Subcutaneous abdominal adipose tissue (tissue), 5 donors: ENCODE measurements around the gene SYCP3.
"Not testable (repeated sequence)": the region's sequence is repeated elsewhere in the genome, so short reads cannot be mapped to it uniquely, and the experiment has no call there.

ENCODE experiments used
- H3K27ac ChIP-seq: one replicate; pipeline ENCODE4 v1.7.0; 2013; ENCODE audit warnings: low read depth, mild to moderate bottlenecking, inconsistent platforms, low read length, moderate library complexity
- H3K27me3 ChIP-seq, 5 donors: one replicate each; pipeline ENCODE4 v1.7.0; 2013; ENCODE audit warnings: low read length in 5 of 5, inconsistent platforms in 1 of 5; ENCODE audit not compliant: control insufficient read depth in 5 of 5, insufficient read depth in 4 of 5
- H3K36me3 ChIP-seq, 5 donors: one replicate each; pipeline ENCODE4 v1.7.0; 2013; ENCODE audit warnings: low read length in 5 of 5; ENCODE audit not compliant: control insufficient read depth in 5 of 5, insufficient read depth in 5 of 5
- H3K4me1 ChIP-seq, 5 donors: one replicate each; pipeline ENCODE4 v1.7.0; 2013; ENCODE audit warnings: low read length in 5 of 5, mild to moderate bottlenecking in 3 of 5, moderate library complexity in 1 of 5; ENCODE audit not compliant: control insufficient read depth in 5 of 5, insufficient read depth in 5 of 5
- H3K4me3 ChIP-seq, 5 donors: one replicate each; pipeline ENCODE4 v1.7.0; 2013; ENCODE audit warnings: low read length in 5 of 5, low read depth in 1 of 5
- H3K9ac ChIP-seq, 5 donors: one replicate each; pipeline ENCODE4 v1.7.0; 2013; ENCODE audit warnings: low read length in 5 of 5, mild to moderate bottlenecking in 4 of 5, moderate library complexity in 3 of 5
- H3K9me3 ChIP-seq, 5 donors: one replicate each; pipeline ENCODE4 v1.7.0; 2013; ENCODE audit warnings: low read length in 5 of 5; ENCODE audit not compliant: control insufficient read depth in 5 of 5
- donor health status: healthy.
- donor health status: healthy.
- donor health status: healthy.
- donor health status: healthy.
- donor health status: healthy.

The SYCP3 gene

GRCh38 chr12:101691503-101692096, 47.7 kb downstream of the SYCP3 start:
- Histone ChIP-seq H3K27me3 (no peaks in the 10 kb centered on the region), H3K9ac (no peak overlapping the region), H3K4me1 (peaks cover 0 to 13% (median 5%) of the 10 kb centered on the region in 5 donors), H3K9me3 (no peaks in the 10 kb centered on the region), H3K4me3 (no peak overlapping the region), H3K27ac (no peak overlapping the region), H3K36me3 (no peaks in the 10 kb centered on the region)

- no peaks in the 10 kb centered on the region for H3K9me3 ChIP-seq
- no peak overlapping the region for H3K9ac ChIP-seq
- H3K27ac ChIP-seq = no peak overlapping the region
- peaks cover 0 to 9% (median 0%) of the 10 kb centered on the region in 5 donors for H3K4me1 ChIP-seq
- H3K27me3 ChIP-seq = no peaks in the 10 kb centered on the region
- no peaks in the 10 kb centered on the region for H3K36me3 ChIP-seq
- no peak overlapping the region for H3K4me3 ChIP-seq
Observed at GRCh38 chr12:101690544-101691098, 48.6 kb downstream of the SYCP3 start.

- Histone ChIP-seq H3K4me1 (peaks cover 0 to 9% (median 0%) of the 10 kb centered on the region in 5 donors), H3K9me3 (no peaks in the 10 kb centered on the region), H3K9ac (no peak overlapping the region), H3K27ac (no peak overlapping the region), H3K27me3 (no peaks in the 10 kb centered on the region), H3K4me3 (no peak overlapping the region), H3K36me3 (no peaks in the 10 kb centered on the region)
Observed at GRCh38 chr12:101686176-101686575, 53.1 kb downstream of the SYCP3 start.

- Histone ChIP-seq H3K9me3 (no peaks in the 10 kb centered on the region), H3K27me3 (no peaks in the 10 kb centered on the region), H3K9ac (no peak overlapping the region), H3K27ac (no peak overlapping the region), H3K36me3 (no peaks in the 10 kb centered on the region), H3K4me1 (peaks cover 0 to 1% (median 0%) of the 10 kb centered on the region in 5 donors), H3K4me3 (no peak overlapping the region)
Observed at GRCh38 chr12:101685092-101685491, 54.2 kb downstream of the SYCP3 start.

- not testable (repeated sequence) for H3K9me3 ChIP-seq, H3K9ac ChIP-seq, H3K36me3 ChIP-seq, H3K4me3 ChIP-seq, H3K27ac ChIP-seq, H3K4me1 ChIP-seq, H3K27me3 ChIP-seq
Observed at GRCh38 chr12:101681627-101682026, 57.6 kb downstream of the SYCP3 start.

GRCh38 chr12:101680647-101681046, 58.6 kb downstream of the SYCP3 start:
- Histone ChIP-seq H3K9ac (no peak overlapping the region), H3K36me3 (no peaks in the 10 kb centered on the region), H3K9me3 (no peaks in the 10 kb centered on the region), H3K4me3 (no peak overlapping the region), H3K27me3 (no peaks in the 10 kb centered on the region), H3K4me1 (no peaks in the 10 kb centered on the region), H3K27ac (no peak overlapping the region)

- Histone ChIP-seq H3K4me1 (no peaks in the 10 kb centered on the region), H3K9ac (no peak overlapping the region), H3K27ac (no peak overlapping the region), H3K9me3 (no peaks in the 10 kb centered on the region), H3K36me3 (no peaks in the 10 kb centered on the region), H3K27me3 (no peaks in the 10 kb centered on the region), H3K4me3 (no peak overlapping the region)
Observed at GRCh38 chr12:101680240-101680639, 59.0 kb downstream of the SYCP3 start.
